HG03175 (cell line): ENCODE results near the gene CD300LB.
"Not testable (repeated sequence)": the region's sequence is repeated elsewhere in the genome, so short reads cannot be mapped to it uniquely, and the experiment has no call there.

ENCODE experiments used
- ATAC-seq: cut with Tn5 transposase; IDR thresholded peaks from one replicate; pipeline ENCODE4 v1.9.1; 2021; ENCODE audit warnings: mild to moderate bottlenecking, moderate library complexity; ENCODE audit not compliant: unreplicated experiment

CD300LB gene

DNA sequence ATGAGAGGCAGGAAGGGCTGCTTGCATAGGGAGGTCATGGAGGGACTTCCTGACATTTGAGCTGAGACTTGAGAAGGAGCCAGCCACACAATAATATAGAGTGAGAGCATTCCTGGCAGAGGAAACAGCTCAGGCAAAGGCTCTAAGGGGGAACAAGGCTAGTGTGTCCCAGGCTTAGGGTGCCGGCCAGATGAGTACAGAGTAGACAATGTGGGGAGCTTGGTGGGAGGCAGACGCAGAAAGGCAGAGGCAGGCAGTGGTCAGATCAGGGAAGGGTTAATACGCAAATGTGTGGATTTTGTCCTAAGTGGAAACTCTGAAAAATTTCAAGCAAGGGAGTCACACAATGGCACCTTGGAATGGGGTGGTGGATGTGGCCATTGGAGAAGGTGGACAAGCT, 31.3 kb downstream of the CD300LB start:
- ATAC-seq, result no peak

DNA sequence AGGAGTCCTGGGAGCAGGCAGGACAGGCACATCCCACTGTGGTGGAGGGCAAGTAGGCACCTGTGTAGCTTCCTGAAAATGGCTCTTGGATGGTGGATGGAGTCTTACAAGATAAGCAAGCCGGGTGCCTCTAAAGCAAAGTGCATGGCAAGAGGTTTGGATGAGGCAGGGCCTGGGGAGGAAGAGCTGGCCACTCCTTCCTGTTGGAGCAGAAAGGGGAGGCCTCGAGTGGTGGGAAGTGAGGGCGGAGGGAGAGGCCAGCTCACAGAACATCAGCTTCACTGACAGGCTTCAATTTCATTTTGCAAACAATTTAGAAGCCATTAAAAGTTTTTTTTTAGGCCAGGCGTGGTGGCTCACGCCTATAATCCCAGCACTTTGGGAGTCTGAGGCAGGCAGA, 33.8 kb downstream of the CD300LB start:
- ATAC-seq, result no peak

DNA sequence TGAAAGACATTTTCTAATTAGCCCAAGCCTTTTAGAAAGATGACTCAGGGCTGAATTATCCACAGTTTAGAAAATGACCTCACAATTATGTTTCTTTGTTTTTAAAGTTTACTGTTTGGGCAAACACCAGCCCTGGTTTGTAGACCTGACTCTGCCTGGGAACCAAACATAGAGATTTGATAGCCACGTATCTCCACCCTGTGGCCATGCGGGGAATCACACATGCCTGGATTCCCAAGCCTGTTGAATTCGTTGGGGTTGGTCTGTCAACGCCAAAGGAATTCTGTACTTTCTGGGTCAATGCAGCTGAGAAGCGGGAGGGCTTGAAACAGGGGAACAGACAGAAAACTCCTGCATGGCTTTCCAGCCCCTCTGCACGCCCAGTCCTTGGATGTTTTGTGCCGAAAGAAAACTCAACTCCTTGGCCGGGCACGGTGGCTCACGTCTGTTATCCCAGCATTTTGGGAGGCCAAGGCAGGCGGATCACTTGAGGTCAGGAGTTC, 37.9 kb downstream of the CD300LB start:
- peak; percentile 49 for ATAC-seq

DNA sequence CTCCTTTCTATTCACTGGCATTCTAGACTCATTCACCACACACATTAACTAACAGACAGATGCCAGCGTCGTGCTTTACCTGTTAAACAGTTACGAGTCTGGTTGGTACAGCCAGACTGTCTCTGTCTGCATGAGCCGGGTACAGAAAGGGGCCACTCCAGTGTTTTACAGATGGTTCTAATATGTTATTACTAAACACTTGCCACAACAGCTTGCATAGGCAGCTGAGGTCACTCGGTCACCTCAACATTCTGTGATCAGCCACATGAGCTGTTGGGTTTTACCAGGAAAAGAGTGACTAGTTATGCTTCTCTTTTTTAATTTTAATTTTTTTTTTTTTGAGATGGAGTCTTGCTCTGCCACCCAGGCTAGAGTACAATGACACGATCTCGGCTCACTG, 39.6 kb downstream of the CD300LB start:
- no peak for ATAC-seq

DNA sequence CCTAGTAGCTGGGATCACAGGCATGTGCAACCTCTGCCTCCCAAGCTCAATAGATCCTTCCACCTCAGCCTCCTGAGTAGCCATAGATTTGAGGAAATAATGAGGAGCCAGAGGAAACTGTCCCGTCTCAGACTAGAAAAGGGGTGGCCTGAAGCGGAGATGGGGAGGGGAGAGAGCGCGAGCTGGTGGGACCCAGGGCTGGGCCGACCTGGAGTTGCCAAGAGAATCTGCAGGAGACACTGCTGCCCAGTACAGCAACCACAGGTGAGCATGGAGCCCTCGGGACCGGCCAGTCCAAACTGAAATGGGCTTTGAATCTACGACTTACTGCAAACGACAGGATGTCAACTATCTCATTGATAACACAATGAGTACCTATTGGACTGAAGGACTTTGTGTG, 40.6 kb downstream of the CD300LB start:
- ATAC-seq, result no peak

DNA sequence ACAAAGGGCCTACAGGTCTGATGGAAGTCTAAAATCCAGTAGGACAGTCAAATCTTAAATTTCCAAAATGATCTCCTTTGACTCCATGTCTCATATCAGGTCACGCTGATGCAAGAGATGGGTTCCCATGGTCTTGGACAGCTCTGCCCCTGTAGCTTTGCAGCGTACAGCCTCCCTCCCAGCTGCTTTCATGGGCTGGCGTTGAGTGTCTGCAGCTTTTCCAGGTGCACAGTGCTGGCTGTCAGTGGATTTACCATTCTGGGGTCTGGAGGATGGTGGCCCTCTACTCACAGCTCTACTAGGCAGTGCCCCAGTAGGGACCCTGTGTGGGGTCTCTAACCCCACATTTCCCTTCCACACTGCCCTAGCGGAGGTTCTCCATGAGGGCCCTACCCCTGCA, 43.0 kb downstream of the CD300LB start:
- ATAC-seq, result not testable (repeated sequence)

DNA sequence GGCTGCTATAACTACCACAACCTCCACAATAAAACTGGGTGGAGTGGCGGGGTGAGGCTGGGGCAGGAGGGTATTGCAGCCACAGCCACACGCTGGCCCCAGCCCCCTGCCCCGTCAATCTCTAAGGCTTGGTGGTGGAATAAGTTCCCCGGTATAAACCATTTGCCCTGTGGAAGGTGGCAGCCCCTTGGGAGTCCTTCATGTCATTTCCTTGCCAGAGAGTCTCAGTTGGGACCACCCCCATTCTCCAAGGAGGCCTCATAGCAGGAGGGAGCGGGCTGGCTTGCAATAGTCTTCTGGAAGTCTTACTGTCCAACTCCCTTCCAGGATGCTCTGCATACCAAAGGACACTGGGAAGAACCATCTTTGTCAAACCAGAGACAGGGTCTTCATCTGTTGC, 45.4 kb downstream of the CD300LB start:
- ATAC-seq, result no peak

DNA sequence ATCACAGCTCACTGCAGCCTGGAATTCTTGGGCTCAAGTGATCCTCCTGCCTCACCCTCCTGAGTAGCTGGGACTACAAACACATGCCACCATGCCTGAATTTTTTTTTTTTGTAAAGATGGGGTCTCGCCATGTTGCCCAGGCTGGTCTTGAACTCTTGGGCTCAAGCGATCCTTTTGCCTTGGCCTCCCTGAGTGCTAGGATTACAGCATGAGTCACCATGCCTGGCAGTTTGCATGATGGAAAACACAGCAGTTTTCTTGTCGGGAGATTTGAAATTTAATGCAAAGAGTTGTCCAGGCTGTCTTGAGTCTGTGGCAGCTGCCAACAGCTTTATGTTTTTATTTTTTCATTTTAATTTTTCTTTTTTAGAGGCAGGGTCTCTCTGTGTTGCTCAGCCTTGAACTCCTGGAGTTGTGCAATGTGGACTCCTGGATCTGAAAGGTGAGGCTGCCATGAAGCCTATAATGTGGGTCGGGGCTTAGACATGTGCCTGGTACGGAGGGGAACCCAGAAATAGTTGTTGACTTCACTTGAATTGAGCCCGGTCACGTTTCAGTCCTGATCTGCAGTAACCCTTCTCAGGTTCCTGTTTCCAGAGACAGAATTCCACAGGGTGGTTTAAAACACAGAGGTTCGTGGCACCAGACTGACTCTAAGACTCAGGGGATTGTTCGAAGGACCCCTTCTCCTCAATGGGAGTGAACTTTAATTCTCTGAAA, 46.1 kb downstream of the CD300LB start:
- ATAC-seq, result no peak

DNA sequence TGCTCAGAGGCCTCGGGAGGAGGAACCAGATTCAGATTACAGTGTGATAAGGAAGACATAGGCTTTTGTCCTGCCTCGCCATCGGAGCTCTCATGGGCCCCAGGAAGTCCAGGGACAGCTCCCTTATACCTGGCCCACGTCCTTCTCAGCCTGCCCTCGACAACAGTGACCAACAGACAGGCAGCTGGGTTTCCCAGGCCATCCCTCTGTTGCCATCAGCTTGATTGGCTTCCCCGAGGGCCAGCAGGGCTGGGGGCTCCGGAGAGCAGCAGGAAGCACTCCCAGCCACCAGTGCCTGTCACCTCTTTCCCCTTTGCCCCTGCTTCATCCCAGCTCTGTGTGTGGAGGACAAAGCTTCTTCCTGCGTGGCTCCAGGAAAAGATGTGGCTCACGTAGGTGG, 47.2 kb downstream of the CD300LB start:
- no peak for ATAC-seq

DNA sequence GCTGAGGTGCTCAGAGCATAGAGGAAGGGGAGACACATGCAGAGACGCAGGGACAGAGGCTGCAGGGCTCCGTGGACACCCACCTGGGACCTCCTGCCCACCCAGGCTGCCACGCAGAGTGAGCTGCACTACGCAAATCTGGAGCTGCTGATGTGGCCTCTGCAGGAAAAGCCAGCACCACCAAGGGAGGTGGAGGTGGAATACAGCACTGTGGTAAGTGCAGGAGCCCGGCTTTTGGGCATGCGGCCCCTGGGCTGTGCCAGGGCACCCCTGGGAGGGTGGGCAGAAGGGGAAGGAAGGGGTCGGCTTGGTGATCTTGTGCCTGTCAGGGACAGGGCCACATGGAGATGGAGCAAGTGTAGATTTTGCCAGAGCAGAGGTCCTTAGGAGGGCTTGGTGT, 49.7 kb downstream of the CD300LB start:
- no peak for ATAC-seq

DNA sequence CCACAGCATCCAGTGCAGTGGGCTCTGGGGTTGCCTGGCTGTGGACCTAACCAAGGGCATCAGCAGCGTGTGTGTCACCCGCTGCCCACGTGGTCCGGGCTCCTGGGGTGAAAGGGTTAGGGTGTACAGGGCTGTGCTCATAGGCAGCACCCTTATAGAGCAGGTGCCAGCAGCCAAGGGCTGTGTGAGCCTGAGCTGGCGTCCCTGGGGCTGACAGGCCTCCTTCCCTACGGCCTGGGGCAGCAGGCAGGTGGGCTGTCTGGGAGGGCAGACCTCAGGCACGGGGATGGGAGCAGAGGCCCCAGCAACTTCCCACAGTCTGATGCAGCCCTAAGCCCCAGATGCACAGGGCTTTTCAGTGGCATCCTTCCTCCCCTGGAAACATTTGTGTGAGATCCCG, 51.0 kb downstream of the CD300LB start:
- no peak for ATAC-seq

DNA sequence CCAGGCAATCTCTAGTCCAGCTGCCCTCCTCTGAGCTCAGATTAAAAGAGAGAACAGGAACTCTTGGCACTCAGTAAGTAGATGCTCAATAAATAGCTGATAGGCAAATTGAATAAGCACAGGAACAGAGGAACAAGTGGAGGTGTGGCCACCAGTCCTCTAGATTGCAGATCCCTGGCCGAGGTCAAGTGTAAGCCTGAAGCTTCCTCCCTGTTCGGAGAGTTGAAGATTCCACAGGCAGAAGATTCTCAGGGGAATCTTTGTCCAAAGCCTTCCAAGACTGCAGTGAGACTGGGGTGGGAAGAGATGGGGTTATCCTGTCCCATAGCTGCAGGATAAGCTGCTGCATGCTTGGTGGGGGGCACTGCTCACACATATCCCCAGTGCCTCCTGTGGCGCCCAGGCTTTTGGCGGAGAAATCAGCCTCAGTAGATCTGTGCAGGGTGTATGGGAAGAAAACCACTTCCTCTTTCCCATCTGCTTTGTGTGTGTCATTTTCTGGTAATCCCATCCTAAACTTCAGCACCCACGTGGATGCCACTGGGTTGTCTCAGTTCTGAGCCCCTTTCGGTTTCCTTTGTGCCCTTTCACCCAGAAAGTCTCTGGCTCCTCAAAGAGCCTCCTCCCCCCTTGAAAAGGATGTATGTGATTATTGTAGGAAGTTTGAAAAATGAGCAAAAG, 52.7 kb downstream of the CD300LB start:
- ATAC-seq, result no peak

DNA sequence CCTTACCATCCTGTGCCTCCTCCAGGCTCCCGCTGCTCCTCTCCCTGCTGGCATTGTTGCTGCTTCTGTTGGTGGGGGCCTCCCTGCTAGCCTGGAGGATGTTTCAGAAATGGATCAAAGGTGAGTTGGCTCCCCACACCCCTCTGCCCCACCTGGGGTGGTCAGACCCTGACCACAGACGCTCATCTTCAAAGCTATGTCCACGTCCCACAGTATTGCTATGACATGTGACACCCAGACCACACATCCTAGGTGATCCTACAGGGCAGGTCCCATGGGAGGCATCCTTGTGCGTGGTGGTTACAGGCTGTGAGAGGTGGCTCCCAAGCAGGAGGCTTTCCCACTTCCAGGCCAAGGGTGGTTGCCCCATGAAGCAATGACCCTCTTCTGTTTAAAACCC, 53.9 kb downstream of the CD300LB start:
- no peak for ATAC-seq

DNA sequence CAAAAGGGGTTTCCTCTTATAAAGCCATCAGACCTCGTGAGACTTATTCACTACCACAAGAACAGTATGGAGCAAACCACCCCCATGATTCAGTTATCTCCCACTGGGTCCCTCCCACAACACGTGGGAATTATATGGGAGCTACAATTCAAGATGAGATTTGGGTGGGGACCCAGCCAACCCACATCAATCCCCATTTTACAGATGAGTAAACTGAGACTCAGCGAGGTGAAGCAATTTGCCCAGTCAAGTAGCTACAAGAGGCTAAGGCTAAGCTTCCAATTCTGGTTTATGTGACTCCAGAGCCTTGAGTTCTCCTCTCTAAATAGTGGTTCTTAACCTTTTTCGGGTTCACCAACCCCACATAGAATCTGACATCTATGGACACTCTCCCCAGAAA, 56.1 kb downstream of the CD300LB start:
- ATAC-seq, result no peak

DNA sequence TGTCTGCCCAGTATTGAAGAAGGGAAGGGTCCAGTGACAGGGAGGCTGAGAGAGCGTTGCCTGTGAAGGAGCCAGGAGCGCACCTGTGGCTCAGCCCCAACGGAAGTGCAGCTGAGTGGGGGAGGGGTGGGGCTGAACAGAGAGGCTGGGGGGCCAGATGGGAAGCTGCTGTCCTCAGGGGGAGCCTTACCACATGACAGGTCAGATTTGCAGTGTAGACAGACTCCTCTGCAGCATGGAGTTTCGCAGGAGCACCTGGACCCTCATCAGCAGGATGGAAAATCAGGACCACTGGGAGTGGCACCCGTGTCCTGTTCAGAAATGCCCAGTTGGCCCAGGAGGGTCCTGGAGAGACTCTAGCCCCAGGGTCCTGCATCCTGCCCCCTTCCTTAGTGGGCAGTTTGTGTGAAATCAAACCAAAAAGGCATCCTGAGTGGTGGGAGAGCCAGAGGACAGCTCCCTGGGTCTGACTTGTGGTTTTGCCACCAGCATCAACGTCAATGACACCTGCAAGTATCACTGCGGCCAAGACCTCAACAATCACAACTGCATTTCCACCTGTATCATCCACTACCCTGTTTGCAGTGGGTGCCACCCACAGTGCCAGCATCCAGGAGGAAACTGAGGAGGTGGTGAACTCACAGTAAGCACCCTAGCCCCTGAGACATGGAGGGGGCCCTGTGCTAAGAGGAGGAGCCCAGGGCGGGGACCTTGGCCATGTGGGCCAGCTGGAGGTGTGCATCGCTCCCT, 57.1 kb downstream of the CD300LB start:
- ATAC-seq, result no peak

DNA sequence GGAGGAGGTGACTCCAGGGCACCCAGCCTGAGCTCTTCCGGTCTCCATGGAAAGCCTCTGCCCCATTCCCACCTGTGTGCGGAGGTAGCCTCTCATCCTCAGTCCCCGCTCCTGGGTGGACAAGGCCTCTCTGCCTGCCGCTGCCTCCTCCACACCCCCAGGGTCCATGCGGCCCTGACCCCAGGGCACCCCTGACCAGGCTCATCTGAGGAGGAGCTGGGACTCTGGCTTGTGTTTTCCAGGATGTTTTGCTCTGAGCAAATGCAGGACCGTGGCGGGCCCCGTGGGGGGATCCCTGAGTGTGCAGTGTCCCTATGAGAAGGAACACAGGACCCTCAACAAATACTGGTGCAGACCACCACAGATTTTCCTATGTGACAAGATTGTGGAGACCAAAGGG, 58.0 kb downstream of the CD300LB start:
- no peak for ATAC-seq

DNA sequence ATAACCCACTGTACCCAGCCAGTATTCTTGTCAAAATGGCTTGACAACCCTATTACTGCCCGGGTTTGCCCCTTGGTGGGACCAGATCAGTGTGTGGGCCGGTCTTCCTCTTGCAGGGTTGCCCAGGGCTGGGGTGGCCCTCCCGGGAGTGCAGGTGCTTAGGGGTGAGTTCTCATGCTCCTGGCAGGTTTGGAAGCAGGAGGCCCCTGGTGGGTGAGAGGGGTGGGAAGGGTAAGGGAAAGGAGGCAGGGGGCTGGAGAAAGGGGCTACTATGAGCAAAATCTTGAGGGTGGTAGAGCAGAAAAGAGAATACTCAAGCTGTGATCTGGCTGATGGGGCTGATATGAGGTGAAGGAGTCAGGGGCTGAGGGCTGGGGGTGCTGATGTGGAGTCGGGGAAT, 58.4 kb downstream of the CD300LB start:
- ATAC-seq, result no peak

DNA sequence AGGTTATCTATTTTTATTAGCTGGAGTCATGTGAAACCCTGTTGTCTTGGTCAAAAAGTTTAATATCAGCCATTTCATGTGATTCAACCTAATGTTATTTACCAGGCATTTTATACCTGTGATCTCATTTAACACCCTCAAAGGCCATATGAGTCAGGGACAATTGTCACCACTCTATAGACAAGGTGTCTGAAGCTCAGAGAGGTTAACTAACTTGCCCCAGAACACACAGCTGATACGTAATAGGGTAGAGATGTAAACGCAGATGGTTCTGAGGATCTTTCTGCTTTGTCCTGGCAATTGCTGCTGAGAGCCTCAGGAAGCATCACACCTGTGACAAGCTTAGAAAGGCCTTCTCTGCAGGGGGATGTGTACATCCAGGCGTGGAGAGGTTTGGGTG, 59.9 kb downstream of the CD300LB start:
- ATAC-seq, result no peak
